WTC11 (cell line): ENCODE results near the gene TMEM45B. TPM values are rescaled to one million over a fixed set of nuclear protein-coding genes. Genes with fewer than 3 reads are reported as not detected.
"Not testable (repeated sequence)": the region's sequence is repeated elsewhere in the genome, so short reads cannot be mapped to it uniquely, and the experiment has no call there.

ENCODE experiments used
- ATAC-seq: fragments of 200-7000 bp; cut with Tn5 transposase; 2 replicates; pipeline ENCODE4 v1.10.0; 2021; ENCODE audit warnings: mild to moderate bottlenecking, moderate library complexity
- CTCF ChIA-PET: fragments of 300-600 bp; sonication (Branson Sonifier 250); formaldehyde crosslinking; loops from one replicate; lab custom pipeline; 2021; ENCODE audit warnings: antibody characterized with exemption; lab: Charles Lee
- POLR2A ChIA-PET: fragments of 350-600 bp; sonication (Branson Sonifier 250); formaldehyde crosslinking; loops from one replicate; lab custom pipeline; 2021; ENCODE audit warnings: antibody characterized with exemption; lab: Charles Lee
- DNase-seq: peaks from one replicate; pipeline ENCODE4 v3.0.0; 2021; ENCODE audit warnings: low spot score
- H3K27ac Mint-ChIP-seq: 2 replicates; pipeline ENCODE4 v1.8.0; 2021; ENCODE audit warnings: mixed read lengths
- H3K27me3 Mint-ChIP-seq: 2 replicates; pipeline ENCODE4 v1.8.0; 2021; ENCODE audit warnings: low read depth, mild to moderate bottlenecking, moderate library complexity, mixed read lengths
- H3K36me3 Mint-ChIP-seq: 2 replicates; pipeline ENCODE4 v1.8.0; 2021; ENCODE audit warnings: mixed read lengths
- H3K4me1 Mint-ChIP-seq: 2 replicates; pipeline ENCODE4 v1.8.0; 2022; ENCODE audit warnings: mixed read lengths
- H3K4me3 Mint-ChIP-seq: 2 replicates; pipeline ENCODE4 v1.8.0; 2021; ENCODE audit warnings: mild to moderate bottlenecking, moderate library complexity, mixed read lengths
- H3K9me3 Mint-ChIP-seq: 2 replicates; pipeline ENCODE4 v1.8.0; 2021; ENCODE audit warnings: mixed read lengths
- ERG ChIP-seq: fragments of 250-450 bp; sonication (Bioruptor Pico); IDR thresholded peaks from 2 replicates; pipeline ENCODE4 v1.8.0; 2021; ENCODE audit warnings: mild to moderate bottlenecking
- FOXP4 ChIP-seq: sonication (generic); formaldehyde crosslinking; IDR thresholded peaks from 2 replicates; pipeline ENCODE4 v1.8.0; 2022; ENCODE audit warnings: mild to moderate bottlenecking, missing genetic modification reagents
- MAX ChIP-seq: sonication (generic); formaldehyde crosslinking; IDR thresholded peaks from 2 replicates; pipeline ENCODE4 v1.8.0; 2022; ENCODE audit warnings: mild to moderate bottlenecking, missing genetic modification reagents
- NFE2L1 ChIP-seq: sonication (generic); formaldehyde crosslinking; IDR thresholded peaks from 2 replicates; pipeline ENCODE4 v1.8.1; 2023; ENCODE audit warnings: missing genetic modification reagents
- TEAD1 ChIP-seq: sonication (generic); formaldehyde crosslinking; IDR thresholded peaks from 2 replicates; pipeline ENCODE4 v1.8.0; 2022; ENCODE audit warnings: mild to moderate bottlenecking, missing genetic modification reagents
- ZNF219 ChIP-seq: sonication (generic); formaldehyde crosslinking; IDR thresholded peaks from 2 replicates; pipeline ENCODE4 v1.8.0; 2023; ENCODE audit warnings: missing genetic modification reagents, mild to moderate bottlenecking, borderline replicate concordance
- ZNF263 ChIP-seq: sonication (generic); formaldehyde crosslinking; IDR thresholded peaks from 2 replicates; pipeline ENCODE4 v1.8.1; 2022; ENCODE audit warnings: low read depth, mild to moderate bottlenecking, moderate library complexity, missing genetic modification reagents
- total RNA-seq: library from RNA; stranded (reverse); gene quantifications from 3 replicates; pipeline ENCODE4 v1.2.3, GENCODE V29; 2021
- TF ChIP-seq, protein P1 (sequence below): sonication (generic); formaldehyde crosslinking; IDR thresholded peaks from 2 replicates; pipeline ENCODE4 v1.8.1; 2023; ENCODE audit warnings: mild to moderate bottlenecking, missing genetic modification reagents
- TF ChIP-seq, protein P2 (sequence below): sonication (generic); formaldehyde crosslinking; IDR thresholded peaks from 2 replicates; pipeline ENCODE4 v1.8.0; 2023; ENCODE audit warnings: missing genetic modification reagents, mild to moderate bottlenecking, borderline replicate concordance
- TF ChIP-seq, protein P3 (sequence below): sonication (generic); formaldehyde crosslinking; IDR thresholded peaks from 2 replicates; pipeline ENCODE4 v1.8.1; 2022; ENCODE audit warnings: mild to moderate bottlenecking, moderate library complexity, missing genetic modification reagents
- TF ChIP-seq, protein P4 (sequence below): fragments of 250-450 bp; sonication (Bioruptor Pico); IDR thresholded peaks from 2 replicates; pipeline ENCODE4 v1.9.0; 2021; ENCODE audit warnings: mild to moderate bottlenecking
- TF ChIP-seq, protein P5 (sequence below): fragments of 250-450 bp; sonication (Bioruptor Pico); IDR thresholded peaks from 2 replicates; pipeline ENCODE4 v2.1.2; 2022; ENCODE audit warnings: mild to moderate bottlenecking, moderate library complexity

TMEM45B gene
- total RNA-seq, 1 experiment from 2014 or later = 0.59 TPM

DNA sequence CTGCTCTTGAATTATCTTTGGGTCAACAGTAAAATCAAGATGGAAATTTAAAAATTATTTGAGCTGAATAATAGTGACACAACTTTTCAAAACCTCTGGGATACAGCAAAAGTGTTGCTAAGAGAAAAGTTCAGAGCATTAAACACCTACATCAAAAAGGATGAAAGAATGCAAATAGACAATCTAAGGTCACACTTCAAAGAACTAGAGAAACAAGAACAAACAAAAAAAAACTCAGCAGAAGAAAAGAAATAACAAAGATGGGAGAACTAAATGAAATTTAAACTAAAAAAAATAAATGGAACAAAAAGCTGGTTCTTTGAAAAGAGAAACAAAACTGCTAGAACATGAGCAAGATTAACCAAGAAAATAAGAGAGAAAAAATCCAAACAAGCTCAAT, 15.0 kb upstream of the TMEM45B start:
- H3K9me3 Mint-ChIP-seq = peaks cover 67% of the 10 kb centered on the region
- CTCF ChIA-PET = no interaction called here
- H3K4me3 Mint-ChIP-seq = no peak overlapping the region
- ATAC-seq = no peak
- no peak for DNase-seq
- no peak overlapping the region for H3K27ac Mint-ChIP-seq
- POLR2A ChIA-PET = no interaction called here
- H3K4me1 Mint-ChIP-seq = peaks cover 8% of the 10 kb centered on the region
- TF ChIP-seq FOXP4 (CRISPR knock-in tag) (no peak), ZNF263 (CRISPR knock-in tag) (no peak)
- TF ChIP-seq, protein P1, sequence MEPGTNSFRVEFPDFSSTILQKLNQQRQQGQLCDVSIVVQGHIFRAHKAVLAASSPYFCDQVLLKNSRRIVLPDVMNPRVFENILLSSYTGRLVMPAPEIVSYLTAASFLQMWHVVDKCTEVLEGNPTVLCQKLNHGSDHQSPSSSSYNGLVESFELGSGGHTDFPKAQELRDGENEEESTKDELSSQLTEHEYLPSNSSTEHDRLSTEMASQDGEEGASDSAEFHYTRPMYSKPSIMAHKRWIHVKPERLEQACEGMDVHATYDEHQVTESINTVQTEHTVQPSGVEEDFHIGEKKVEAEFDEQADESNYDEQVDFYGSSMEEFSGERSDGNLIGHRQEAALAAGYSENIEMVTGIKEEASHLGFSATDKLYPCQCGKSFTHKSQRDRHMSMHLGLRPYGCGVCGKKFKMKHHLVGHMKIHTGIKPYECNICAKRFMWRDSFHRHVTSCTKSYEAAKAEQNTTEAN (CRISPR knock-in tag) = no peak
- TF ChIP-seq, protein P2, sequence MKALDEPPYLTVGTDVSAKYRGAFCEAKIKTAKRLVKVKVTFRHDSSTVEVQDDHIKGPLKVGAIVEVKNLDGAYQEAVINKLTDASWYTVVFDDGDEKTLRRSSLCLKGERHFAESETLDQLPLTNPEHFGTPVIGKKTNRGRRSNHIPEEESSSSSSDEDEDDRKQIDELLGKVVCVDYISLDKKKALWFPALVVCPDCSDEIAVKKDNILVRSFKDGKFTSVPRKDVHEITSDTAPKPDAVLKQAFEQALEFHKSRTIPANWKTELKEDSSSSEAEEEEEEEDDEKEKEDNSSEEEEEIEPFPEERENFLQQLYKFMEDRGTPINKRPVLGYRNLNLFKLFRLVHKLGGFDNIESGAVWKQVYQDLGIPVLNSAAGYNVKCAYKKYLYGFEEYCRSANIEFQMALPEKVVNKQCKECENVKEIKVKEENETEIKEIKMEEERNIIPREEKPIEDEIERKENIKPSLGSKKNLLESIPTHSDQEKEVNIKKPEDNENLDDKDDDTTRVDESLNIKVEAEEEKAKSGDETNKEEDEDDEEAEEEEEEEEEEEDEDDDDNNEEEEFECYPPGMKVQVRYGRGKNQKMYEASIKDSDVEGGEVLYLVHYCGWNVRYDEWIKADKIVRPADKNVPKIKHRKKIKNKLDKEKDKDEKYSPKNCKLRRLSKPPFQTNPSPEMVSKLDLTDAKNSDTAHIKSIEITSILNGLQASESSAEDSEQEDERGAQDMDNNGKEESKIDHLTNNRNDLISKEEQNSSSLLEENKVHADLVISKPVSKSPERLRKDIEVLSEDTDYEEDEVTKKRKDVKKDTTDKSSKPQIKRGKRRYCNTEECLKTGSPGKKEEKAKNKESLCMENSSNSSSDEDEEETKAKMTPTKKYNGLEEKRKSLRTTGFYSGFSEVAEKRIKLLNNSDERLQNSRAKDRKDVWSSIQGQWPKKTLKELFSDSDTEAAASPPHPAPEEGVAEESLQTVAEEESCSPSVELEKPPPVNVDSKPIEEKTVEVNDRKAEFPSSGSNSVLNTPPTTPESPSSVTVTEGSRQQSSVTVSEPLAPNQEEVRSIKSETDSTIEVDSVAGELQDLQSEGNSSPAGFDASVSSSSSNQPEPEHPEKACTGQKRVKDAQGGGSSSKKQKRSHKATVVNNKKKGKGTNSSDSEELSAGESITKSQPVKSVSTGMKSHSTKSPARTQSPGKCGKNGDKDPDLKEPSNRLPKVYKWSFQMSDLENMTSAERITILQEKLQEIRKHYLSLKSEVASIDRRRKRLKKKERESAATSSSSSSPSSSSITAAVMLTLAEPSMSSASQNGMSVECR (CRISPR knock-in tag) = no peak
- TF ChIP-seq, protein P3, sequence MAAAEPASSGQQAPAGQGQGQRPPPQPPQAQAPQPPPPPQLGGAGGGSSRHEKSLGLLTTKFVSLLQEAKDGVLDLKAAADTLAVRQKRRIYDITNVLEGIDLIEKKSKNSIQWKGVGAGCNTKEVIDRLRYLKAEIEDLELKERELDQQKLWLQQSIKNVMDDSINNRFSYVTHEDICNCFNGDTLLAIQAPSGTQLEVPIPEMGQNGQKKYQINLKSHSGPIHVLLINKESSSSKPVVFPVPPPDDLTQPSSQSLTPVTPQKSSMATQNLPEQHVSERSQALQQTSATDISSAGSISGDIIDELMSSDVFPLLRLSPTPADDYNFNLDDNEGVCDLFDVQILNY = no peak
- H3K36me3 Mint-ChIP-seq = peaks cover 11% of the 10 kb centered on the region
- peaks cover 9% of the 10 kb centered on the region for H3K27me3 Mint-ChIP-seq

GRCh38 chr11:129803533-129803932, 12.1 kb upstream of the TMEM45B start:
- ChIA-PET POLR2A (no interaction called here), CTCF (interaction anchor here (1.2 to 1.4 kb wide), 2 partner anchors 37 to 92 kb away, joined by 3 read pairs; no protein-coding TSS in a partner anchor)
- peaks cover 8% of the 10 kb centered on the region for H3K4me1 Mint-ChIP-seq
- no peak; the same call in 1 of the 2 replicates for ATAC-seq
- no peak overlapping the region for H3K27ac Mint-ChIP-seq
- no peak for DNase-seq
- H3K27me3 Mint-ChIP-seq = peaks cover 9% of the 10 kb centered on the region
- peaks cover 3% of the 10 kb centered on the region; the same call in 1 of the 2 replicates for H3K36me3 Mint-ChIP-seq
- TF ChIP-seq ZNF219 (CRISPR knock-in tag) (no peak), NFE2L1 (CRISPR knock-in tag) (peak; percentile 87; the same call in 1 of the 2 replicates)
- TF ChIP-seq, all 79 proteins: peak for 1
- H3K9me3 Mint-ChIP-seq = peaks cover 49% of the 10 kb centered on the region
- no peak overlapping the region for H3K4me3 Mint-ChIP-seq

DNA sequence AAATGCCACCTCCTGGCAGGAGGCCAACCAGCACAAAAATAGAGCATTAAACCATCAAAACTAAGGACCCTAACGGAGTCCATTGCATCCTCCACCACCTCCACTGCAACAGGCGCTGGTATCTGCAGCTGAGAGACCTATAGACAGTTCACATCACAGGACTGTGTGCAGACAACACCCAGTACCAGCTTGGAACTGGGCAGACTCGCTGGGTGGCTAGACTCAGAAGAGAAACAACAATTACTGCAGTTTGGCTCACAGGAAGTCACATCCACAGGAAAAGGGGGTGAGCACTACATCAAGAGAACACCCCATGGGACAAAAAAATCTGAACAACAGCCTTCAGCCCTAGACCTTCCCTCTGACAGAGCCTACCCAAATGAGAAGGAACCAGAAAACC, 11.6 kb upstream of the TMEM45B start:
- POLR2A ChIA-PET = no interaction called here
- H3K27me3 Mint-ChIP-seq = peaks cover 9% of the 10 kb centered on the region
- H3K36me3 Mint-ChIP-seq = peaks cover 3% of the 10 kb centered on the region; the same call in 1 of the 2 replicates
- DNase-seq = no peak
- H3K4me3 Mint-ChIP-seq = no peak overlapping the region
- TF ChIP-seq TEAD1 (CRISPR knock-in tag) = no peak
- no peak for TF ChIP-seq ERG (CRISPR knock-in tag)
- TF ChIP-seq, protein P4, sequence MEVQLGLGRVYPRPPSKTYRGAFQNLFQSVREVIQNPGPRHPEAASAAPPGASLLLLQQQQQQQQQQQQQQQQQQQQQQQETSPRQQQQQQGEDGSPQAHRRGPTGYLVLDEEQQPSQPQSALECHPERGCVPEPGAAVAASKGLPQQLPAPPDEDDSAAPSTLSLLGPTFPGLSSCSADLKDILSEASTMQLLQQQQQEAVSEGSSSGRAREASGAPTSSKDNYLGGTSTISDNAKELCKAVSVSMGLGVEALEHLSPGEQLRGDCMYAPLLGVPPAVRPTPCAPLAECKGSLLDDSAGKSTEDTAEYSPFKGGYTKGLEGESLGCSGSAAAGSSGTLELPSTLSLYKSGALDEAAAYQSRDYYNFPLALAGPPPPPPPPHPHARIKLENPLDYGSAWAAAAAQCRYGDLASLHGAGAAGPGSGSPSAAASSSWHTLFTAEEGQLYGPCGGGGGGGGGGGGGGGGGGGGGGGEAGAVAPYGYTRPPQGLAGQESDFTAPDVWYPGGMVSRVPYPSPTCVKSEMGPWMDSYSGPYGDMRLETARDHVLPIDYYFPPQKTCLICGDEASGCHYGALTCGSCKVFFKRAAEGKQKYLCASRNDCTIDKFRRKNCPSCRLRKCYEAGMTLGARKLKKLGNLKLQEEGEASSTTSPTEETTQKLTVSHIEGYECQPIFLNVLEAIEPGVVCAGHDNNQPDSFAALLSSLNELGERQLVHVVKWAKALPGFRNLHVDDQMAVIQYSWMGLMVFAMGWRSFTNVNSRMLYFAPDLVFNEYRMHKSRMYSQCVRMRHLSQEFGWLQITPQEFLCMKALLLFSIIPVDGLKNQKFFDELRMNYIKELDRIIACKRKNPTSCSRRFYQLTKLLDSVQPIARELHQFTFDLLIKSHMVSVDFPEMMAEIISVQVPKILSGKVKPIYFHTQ (CRISPR knock-in tag) = no peak
- TF ChIP-seq, protein P5, sequence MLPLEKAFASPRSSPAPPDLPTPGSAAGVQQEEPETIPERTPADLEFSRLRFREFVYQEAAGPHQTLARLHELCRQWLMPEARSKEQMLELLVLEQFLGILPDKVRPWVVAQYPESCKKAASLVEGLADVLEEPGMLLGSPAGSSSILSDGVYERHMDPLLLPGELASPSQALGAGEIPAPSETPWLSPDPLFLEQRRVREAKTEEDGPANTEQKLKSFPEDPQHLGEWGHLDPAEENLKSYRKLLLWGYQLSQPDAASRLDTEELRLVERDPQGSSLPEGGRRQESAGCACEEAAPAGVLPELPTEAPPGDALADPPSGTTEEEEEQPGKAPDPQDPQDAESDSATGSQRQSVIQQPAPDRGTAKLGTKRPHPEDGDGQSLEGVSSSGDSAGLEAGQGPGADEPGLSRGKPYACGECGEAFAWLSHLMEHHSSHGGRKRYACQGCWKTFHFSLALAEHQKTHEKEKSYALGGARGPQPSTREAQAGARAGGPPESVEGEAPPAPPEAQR (CRISPR knock-in tag) = no peak
- TF ChIP-seq MAX (CRISPR knock-in tag) = no peak
- peaks cover 47% of the 10 kb centered on the region for H3K9me3 Mint-ChIP-seq
- no peak overlapping the region for H3K27ac Mint-ChIP-seq
- ATAC-seq = no peak
- CTCF ChIA-PET = interaction anchor here (1.2 kb wide), 1 partner anchor 92 kb away, joined by 3 read pairs; no protein-coding TSS in a partner anchor
- peaks cover 8% of the 10 kb centered on the region for H3K4me1 Mint-ChIP-seq

- H3K4me1 Mint-ChIP-seq, H3K36me3 Mint-ChIP-seq, CTCF ChIA-PET, H3K4me3 Mint-ChIP-seq, ATAC-seq, H3K27me3 Mint-ChIP-seq, H3K27ac Mint-ChIP-seq, DNase-seq, POLR2A ChIA-PET: not testable (repeated sequence)
- peaks cover 33% of the 10 kb centered on the region for H3K9me3 Mint-ChIP-seq
Observed at GRCh38 chr11:129808241-129808640, 7.4 kb upstream of the TMEM45B start.
